ENCODE measurements around the gene ERCC8.
"Not testable (repeated sequence)": the region's sequence is repeated elsewhere in the genome, so short reads cannot be mapped to it uniquely, and the experiment has no call there.

Gene ERCC8

GRCh38 chr5:60944904-60945812 lies at the start of gene ERCC8, which contains the start of gene NDUFAF2:
TSS of gene ERCC8 (minus strand) at chr5:60945070. CDS start at chr5:60945008, 62 bp downstream.
TSS of gene NDUFAF2 (plus strand) at chr5:60945205. CDS start at chr5:60945256, 51 bp downstream.
- DNase-seq (ENCODE audit: low spot score), result peak; percentile 92

DNA sequence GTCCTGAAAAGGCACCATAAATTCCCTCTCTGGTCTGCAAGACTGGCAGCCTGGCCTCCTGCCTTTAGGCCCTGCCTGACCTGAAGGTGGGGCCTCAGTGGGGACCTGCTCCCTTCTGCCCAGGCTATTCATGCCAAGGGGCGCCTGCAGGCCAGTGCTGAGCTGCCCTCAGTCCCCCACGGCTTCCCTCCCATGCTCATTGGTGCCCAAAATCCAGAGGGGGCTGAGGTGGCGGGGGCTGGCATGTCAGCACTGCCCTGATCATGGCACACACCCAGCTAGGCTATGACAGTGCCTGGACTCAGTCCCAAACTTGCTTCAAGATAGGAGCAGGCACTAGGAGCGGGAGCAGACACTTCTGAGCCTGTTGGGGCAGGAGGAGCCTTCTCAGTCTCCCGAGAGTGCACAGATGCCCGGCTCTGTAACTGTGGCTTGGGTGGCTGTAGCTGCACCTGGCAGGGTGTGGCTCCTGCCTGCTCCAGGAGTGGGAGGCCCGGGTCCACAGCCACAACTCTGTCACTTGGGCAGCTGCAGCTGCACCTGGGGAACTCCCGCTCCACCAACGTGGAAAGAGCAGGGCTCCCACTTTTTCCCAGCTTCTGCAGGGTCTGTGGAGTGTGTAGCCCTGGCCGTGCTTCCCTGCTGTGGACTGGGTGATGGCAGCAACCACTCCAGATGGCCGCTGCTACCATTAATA lies 49.2 kb upstream of the ERCC8 start:
- DNase-seq (ENCODE audit: low spot score), result no peak

DNA sequence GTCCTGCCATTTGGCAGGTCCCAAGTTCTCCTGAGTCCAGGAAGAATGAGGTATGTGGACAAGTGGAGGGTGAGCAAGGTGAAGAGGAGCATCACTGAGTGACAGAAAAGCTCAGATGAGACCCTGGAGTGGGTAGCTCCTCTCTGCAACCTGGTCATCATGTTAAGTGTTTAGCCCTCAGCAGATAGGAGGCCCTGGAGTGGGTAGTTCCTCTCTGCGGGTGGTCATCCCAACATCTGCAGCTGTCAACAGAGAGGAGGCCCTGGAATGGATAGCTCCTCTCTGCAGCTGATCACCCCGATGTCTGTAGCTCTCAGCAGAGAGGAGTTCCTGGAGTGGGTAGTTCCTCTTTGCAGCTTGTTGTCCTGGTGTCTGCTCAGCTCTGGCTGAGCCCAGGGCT lies 48.6 kb upstream of the ERCC8 start:
- no peak for DNase-seq (ENCODE audit: low spot score)

- DNase-seq (ENCODE audit: low spot score), result no peak
These were observed 48.0 kb upstream of the ERCC8 start for GRCh38 chr5:60992871-60993270.

DNA sequence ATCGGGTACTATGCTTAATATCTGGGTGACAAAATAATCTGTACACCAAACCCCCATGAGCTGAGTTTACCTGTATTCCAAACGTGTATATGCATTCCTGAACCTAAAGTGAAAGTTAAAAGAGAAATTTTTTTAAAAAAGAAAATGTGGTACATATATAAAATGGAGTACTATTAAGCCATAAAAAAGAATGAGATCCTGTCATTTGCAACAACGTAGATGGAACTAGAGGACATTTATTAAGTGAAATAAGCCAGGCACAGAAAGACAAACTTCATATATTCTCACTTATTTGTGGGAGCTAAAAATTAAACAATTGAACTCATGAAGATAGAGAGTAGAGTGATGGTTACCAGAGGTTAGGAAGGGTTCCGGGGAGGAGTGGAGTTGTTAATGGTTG lies 44.9 kb upstream of the ERCC8 start:
- DNase-seq (ENCODE audit: low spot score), result no peak

DNA sequence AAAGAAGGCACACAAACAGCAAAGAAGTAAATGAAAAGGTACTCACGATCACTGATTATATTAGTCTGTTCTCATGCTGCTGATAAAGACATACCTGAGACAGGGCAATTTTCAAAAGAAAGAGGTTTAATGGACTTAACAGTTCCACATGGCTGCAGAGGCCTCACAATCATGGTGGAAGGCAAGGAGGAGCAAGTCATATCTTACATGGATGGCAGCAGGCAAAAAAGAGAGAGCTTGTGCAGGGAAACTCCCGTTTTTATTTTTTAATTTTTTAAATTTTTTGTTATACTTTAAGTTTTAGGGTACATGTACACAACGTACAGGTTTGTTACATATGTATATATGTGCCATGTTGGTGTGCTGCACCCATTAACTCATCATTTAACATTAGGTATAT lies 37.3 kb upstream of the ERCC8 start:
- not testable (repeated sequence) for DNase-seq (ENCODE audit: low spot score)

- no peak for DNase-seq (ENCODE audit: low spot score)
These were observed 35.6 kb upstream of the ERCC8 start for GRCh38 chr5:60980511-60980910.

DNA sequence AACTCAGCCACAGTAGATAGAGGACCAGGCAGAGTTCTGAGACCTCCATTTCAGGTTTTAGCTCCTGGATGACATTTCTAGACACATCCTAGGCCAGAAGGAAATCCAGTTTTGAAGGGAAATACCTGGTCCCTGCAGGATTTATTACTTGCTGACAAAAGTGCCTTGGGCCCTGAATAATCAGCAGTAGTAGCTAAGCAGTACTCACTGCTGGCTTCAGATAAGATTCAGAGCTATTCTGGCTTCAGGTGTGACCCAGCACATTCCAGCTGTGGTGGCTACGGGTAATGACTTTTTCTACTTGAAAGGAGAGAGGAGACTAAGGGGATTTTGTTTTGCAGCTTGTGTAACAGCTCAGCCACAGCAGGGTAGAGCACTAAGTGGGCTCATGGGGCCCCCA lies 34.1 kb upstream of the ERCC8 start:
- no peak for DNase-seq (ENCODE audit: low spot score)

DNA sequence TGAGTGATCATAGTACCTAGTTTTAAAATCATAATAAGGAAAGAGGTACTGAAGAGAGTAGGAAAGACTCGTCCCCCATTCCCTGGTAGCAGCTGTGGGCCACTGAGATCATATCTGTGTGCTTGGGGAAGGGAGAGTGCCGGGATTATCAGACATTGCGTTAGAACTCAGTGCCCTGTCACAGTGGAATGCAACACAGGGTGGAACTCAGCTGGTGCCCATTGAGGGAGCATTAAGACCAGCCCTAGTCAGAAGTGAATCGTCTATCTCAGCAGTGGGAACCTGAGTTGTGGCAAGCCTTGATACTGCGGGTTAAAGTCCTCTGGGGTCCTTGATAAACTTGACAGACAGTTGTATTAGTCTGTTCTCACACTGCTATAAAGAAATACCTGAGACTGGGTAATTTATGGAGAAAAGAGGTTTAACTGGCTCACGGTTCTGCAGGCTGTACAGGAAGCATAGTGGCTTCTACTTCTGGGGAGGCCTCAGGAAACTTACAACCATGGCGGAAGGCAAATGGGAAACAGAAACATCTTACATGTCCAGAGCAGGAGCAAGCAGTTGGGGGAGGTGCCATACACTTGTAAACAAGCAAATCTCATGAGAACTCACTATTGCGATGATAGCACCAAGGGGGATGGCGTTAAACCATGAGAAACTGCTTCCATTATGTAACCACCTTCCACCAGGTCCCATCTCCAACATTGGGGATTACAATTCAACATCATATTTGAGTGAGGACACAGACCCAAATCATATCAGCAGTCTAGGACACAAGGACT lies 33.3 kb upstream of the ERCC8 start:
- DNase-seq (ENCODE audit: low spot score), result no peak

GRCh38 chr5:60972231-60972630 lies 27.4 kb upstream of the ERCC8 start:
- DNase-seq (ENCODE audit: low spot score), result peak; percentile 9

- no peak for DNase-seq (ENCODE audit: low spot score)
These were observed 16.8 kb upstream of the ERCC8 start for GRCh38 chr5:60961685-60962084.

DNA sequence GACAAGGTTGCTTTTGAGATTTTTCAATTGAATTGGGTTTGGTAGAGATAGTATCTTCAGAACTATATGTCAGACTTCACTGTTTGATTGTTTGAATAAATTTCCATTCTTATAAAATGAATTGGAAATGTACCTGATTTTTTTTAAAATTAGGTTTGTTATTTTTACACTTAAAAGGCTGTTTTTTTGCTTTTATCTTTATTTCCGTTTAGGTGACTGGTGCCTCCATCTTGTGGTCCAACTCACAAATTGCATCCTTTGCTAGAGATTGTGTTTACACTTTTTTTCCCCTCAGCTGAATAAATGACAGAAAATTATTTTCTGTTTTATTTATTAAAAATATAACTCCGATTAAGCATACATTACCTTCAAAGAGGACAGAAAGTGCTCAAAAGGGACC lies 15.7 kb upstream of the ERCC8 start:
- DNase-seq (ENCODE audit: low spot score), result peak; percentile 16

- DNase-seq (ENCODE audit: low spot score), result peak; percentile 11
These were observed 14.3 kb upstream of the ERCC8 start for GRCh38 chr5:60959156-60959555.

DNA sequence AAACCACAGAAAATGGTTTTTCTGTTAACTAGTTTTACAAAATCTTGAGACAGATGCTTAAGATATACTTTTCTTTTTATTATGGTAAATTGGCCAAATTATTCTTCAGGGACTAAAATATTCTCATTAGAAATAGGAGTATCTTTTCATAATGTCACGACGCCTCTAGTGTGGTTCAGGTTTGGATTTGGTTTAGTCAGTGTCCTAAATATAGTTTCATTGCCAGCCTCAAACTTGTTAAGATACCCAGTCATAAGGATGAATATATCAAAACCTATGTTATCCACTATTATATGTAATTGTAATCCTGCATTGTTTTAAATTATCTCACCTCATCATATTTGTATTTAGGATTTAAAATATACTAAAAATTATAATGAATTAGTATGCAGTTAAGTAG lies 13.8 kb upstream of the ERCC8 start:
- DNase-seq (ENCODE audit: low spot score), result no peak

GRCh38 chr5:60958088-60958487 lies 13.2 kb upstream of the ERCC8 start:
- no peak for DNase-seq (ENCODE audit: low spot score)

DNA sequence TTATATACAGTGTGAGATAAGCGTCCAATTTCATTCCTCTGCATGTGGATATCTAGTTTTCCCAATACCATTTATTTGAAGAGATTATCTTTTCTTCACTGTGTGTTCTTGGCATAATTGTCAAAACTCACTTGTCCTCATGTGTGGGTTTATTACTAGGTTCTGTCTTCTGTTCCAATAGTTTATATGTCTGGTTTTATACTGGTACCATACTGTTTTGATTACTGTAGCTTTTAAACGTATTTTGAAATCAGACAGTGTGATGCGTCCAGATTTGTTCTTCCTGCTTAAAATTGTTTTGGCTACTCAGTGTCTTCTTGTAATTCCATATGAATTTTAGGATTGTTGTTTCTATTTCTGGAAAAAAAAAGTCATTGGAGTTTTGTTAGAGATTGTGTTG lies 10.4 kb upstream of the ERCC8 start:
- DNase-seq (ENCODE audit: low spot score), result no peak

GRCh38 chr5:60948738-60949137 lies 3.9 kb upstream of the ERCC8 start:
- DNase-seq (ENCODE audit: low spot score), result no peak

DNA sequence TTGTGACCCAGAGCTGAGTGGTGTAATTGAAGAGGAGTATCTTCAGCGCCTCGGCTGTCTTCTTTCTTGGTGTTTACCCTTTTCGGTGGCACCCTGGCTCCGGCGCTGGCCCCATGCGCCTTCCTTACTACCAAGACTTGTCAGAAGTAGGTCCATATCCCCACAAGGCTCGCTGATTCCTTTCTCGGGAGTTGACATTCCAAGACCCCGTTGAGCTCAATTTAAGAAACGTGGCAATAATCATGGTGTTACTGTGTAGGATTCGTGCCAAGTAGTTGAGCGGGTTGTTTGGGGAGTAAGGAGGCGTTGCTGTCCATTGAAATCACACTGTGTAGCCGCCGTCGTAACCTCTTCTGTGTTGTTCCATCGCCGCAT lies 930 bp upstream of the ERCC8 start:
- DNase-seq (ENCODE audit: low spot score), result no peak

GRCh38 chr5:60943624-60944023 lies 1.2 kb downstream of the ERCC8 start:
- no peak for DNase-seq (ENCODE audit: low spot score)

- no peak for DNase-seq (ENCODE audit: low spot score)
These were observed 15.8 kb downstream of the ERCC8 start for GRCh38 chr5:60929024-60929423.

DNA sequence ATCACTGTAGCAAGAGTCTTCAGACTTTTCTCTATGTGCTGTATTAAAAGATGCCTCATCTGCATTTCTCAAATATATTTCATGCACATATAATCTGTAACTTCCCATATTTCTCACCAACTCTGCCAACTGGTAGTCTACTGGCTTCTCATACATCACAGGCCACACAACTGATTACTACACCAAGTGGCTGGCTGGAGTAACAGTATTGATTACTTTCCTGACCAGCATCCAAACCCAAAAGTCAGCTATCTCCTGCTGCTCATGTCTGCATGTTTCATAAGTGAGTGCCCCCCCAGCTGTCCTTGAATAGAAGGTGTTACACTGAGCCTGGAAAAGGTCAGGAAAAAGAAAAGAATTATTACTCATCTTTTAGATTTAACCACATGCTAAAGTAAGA lies 17.4 kb downstream of the ERCC8 start:
- no peak for DNase-seq (ENCODE audit: low spot score)

DNA sequence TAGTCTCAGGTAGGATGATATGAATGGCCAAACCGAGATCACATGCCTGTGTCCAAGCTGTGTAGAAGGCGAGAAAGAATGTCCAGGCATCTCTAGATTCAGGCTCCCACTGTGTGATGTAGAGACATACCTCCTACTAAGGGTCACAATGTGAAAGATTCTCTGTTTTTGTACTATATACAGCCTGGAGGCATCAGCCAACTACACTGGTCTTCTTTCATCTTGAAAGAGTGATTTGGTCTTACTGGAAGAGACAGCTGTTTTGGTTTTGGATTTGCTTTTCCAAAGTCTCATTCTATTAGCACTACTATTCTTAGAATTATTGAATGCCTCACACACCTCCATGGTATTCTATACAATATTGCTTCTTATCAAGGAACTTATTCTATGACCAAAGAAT lies 26.4 kb downstream of the ERCC8 start:
- DNase-seq (ENCODE audit: low spot score), result no peak

DNA sequence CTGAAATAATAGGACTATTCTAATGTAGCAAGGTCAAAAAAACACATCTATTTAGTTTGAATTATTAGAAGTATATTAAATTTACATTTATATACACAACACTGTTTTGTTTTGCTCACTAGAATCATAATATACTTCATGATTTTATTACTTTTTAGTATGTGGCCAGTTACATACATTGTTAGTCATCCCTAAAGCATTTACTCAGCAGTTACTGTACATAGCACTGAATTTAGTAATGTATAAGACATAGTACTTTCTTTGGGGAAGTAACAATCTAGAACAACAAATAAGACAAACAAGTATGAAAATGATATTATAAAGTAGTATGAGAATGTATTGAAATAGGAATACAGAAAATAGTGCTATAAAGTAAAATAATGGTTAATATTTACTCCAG lies 28.2 kb downstream of the ERCC8 start:
- DNase-seq (ENCODE audit: low spot score), result no peak
